Testis (tissue), 3 donors: ENCODE results near the gene CCDC149. TPM values are rescaled to one million over a fixed set of nuclear protein-coding genes. Genes with fewer than 3 reads are reported as not detected.

Experiments used
- DNase-seq: peaks from one replicate; pipeline ENCODE4 v3.0.0-alpha.2; 2019
- H3K27ac ChIP-seq, 2 donors: fragments of 200-600 bp; sonication (generic); one replicate each; pipeline ENCODE4 v1.5.1; 2019
- H3K27me3 ChIP-seq: fragments of 200-600 bp; sonication (generic); one replicate; pipeline ENCODE4 v1.5.1; 2019
- H3K36me3 ChIP-seq: fragments of 200-600 bp; sonication (generic); one replicate; pipeline ENCODE4 v1.5.1; 2017; ENCODE audit warnings: low read depth; ENCODE audit errors: missing control alignments
- H3K4me1 ChIP-seq: fragments of 200-600 bp; sonication (generic); one replicate; pipeline ENCODE4 v1.5.1; 2019
- H3K4me3 ChIP-seq, 2 donors: fragments of 200-600 bp; sonication (generic); one replicate each; pipeline ENCODE4 v1.5.1; 2017 to 2019
- H3K9me3 ChIP-seq: fragments of 200-600 bp; sonication (generic); one replicate; pipeline ENCODE4 v1.5.1; 2017
- CTCF ChIP-seq, 3 experiments: fragments of 450-650 bp in 2 of 3; fragments of 200-600 bp in 1 of 3; sonication (generic) in 1 of 3; IDR thresholded peaks; one replicate each; pipeline ENCODE4 v1.5.1; 2016 to 2019; ENCODE audit warnings: antibody characterized with exemption in 3 of 3, mild to moderate bottlenecking in 2 of 3, moderate library complexity in 1 of 3
- POLR2A ChIP-seq: fragments of 450-650 bp; IDR thresholded peaks from one replicate; pipeline ENCODE4 v1.6.1; 2017; ENCODE audit warnings: antibody characterized with exemption, mild to moderate bottlenecking, moderate library complexity
- WGBS, 2 donors: methylation state at CpG; one replicate each; pipeline ENCODE4 v1.1.5; 2018; 5-methylcytosine and 5-hydroxymethylcytosine counted together
- intact Hi-C: fragments of 100-400 bp; cut with DNase I; formaldehyde crosslinking; loops from one replicate; pipeline ENCODE4 v1.15.1; 2023; ENCODE audit warnings: low total_unique reads
- polyA plus RNA-seq: library from polyadenylated mRNA; stranded (reverse); fragments of 350-450 nt; fragmentation: Illumina TruSeq; extraction: RNeasy Lipid Tissue Mini Kit (QIAGEN cat#74804); gene quantifications from one replicate; pipeline ENCODE4 v1.2.3, GENCODE V29; 2014; ENCODE audit warnings: low read depth, low replicate concordance; ENCODE audit not compliant: insufficient read depth
- total RNA-seq, 2 donors: library from RNA; depleted of rRNA; stranded (reverse); fragments of >200 nt; gene quantifications; one replicate each; pipeline ENCODE4 v1.2.3, GENCODE V29; 2016

The CCDC149 gene
- total and polyA plus RNA-seq, 3 donors from 2014 or later, result 9.4 to 17.2 (median 12.6) TPM

GRCh38 chr4:24952667-24953066 lies 39.8 kb upstream of the CCDC149 start:
- no peak overlapping the region for H3K27ac ChIP-seq
- no peaks in the 10 kb centered on the region for H3K4me1 ChIP-seq
- no peak for DNase-seq
- WGBS, 2 donors, result 89 to 94% methylated on average over 4 of the region's 4 CpGs
- H3K27me3 ChIP-seq, result no peaks in the 10 kb centered on the region
- TF ChIP-seq POLR2A (no peak), CTCF (IDR thresholded peaks at IDR 0.05) (no peak)
- no peak overlapping the region for H3K4me3 ChIP-seq
- no peaks in the 10 kb centered on the region for H3K36me3 ChIP-seq
- intact Hi-C loops, result no loop called here
- H3K9me3 ChIP-seq, result no peaks in the 10 kb centered on the region

- TF ChIP-seq CTCF (IDR thresholded peaks at IDR 0.05) (no peak), POLR2A (no peak)
- no peaks in the 10 kb centered on the region for H3K36me3 ChIP-seq
- H3K4me3 ChIP-seq, result no peak overlapping the region
- intact Hi-C loops, result no loop called here
- DNase-seq, result no peak
- no peaks in the 10 kb centered on the region for H3K9me3 ChIP-seq
- no peak overlapping the region for H3K27ac ChIP-seq
- H3K4me1 ChIP-seq, result no peaks in the 10 kb centered on the region
- H3K27me3 ChIP-seq, result no peaks in the 10 kb centered on the region
Observed at GRCh38 chr4:24949970-24950369, 37.1 kb upstream of the CCDC149 start.

- no peaks in the 10 kb centered on the region for H3K9me3 ChIP-seq
- TF ChIP-seq POLR2A, result no peak
- TF ChIP-seq CTCF (IDR thresholded peaks at IDR 0.05), result no peak
- no peak for DNase-seq
- H3K27me3 ChIP-seq, result no peaks in the 10 kb centered on the region
- H3K4me3 ChIP-seq, result no peak overlapping the region
- H3K27ac ChIP-seq, result no peak overlapping the region
- no peaks in the 10 kb centered on the region for H3K4me1 ChIP-seq
- intact Hi-C loops, result no loop called here
- H3K36me3 ChIP-seq, result no peaks in the 10 kb centered on the region
- 68 to 79% methylated on average over 1 of the region's 1 CpG for WGBS, 2 donors
Observed at GRCh38 chr4:24937917-24938281, 25.1 kb upstream of the CCDC149 start.

GRCh38 chr4:24937176-24937916 lies 24.5 kb upstream of the CCDC149 start:
- Histone ChIP-seq H3K4me1 (no peaks in the 10 kb centered on the region), H3K27me3 (no peaks in the 10 kb centered on the region), H3K27ac (no peak overlapping the region), H3K4me3 (no peak overlapping the region), H3K36me3 (no peaks in the 10 kb centered on the region), H3K9me3 (no peaks in the 10 kb centered on the region)
- WGBS, 2 donors, result 68 to 76% methylated on average over 5 of the region's 5 CpGs
- TF ChIP-seq POLR2A (no peak), CTCF (IDR thresholded peaks at IDR 0.05) (no peak)
- DNase-seq, result no peak
- intact Hi-C loops, result no loop called here

GRCh38 chr4:24935856-24936255 lies 23.0 kb upstream of the CCDC149 start:
- H3K4me3 ChIP-seq, result no peak overlapping the region
- 88 to 93% methylated on average over 2 of the region's 2 CpGs for WGBS, 2 donors
- no peaks in the 10 kb centered on the region for H3K36me3 ChIP-seq
- no peak for DNase-seq
- no peaks in the 10 kb centered on the region for H3K9me3 ChIP-seq
- TF ChIP-seq POLR2A, result no peak
- no peak for TF ChIP-seq CTCF (IDR thresholded peaks at IDR 0.05)
- no peaks in the 10 kb centered on the region for H3K4me1 ChIP-seq
- no peaks in the 10 kb centered on the region for H3K27me3 ChIP-seq
- H3K27ac ChIP-seq, result no peak overlapping the region
- intact Hi-C loops, result no loop called here
